NCI-H1694 treated with DMSO at 0.1 percent for 48 hours (cell line): ENCODE data around the gene MYL6.
"Not testable (repeated sequence)": the region's sequence is repeated elsewhere in the genome, so short reads cannot be mapped to it uniquely, and the experiment has no call there.

Source experiments
- DNase-seq: peaks from one replicate; lab custom pipeline; 2025; lab: John Stamatoyannopoulos, UW

The MYL6 gene

GRCh38 chr12:56156464-56157200, 1.5 kb upstream of the MYL6 start:
- not testable (repeated sequence) for DNase-seq

GRCh38 chr12:56157201-56158028, 744 bp upstream of the MYL6 start:
- DNase-seq: peak; percentile 81

GRCh38 chr12:56158926-56159461, 835 bp downstream of the MYL6 start:
- no peak for DNase-seq

- no peak for DNase-seq
Observed at GRCh38 chr12:56159482-56160192, 1.5 kb downstream of the MYL6 start.

GRCh38 chr12:56160193-56160763, 2.1 kb downstream of the MYL6 start:
- DNase-seq: no peak

- no peak for DNase-seq
Observed at GRCh38 chr12:56160894-56161689, 2.9 kb downstream of the MYL6 start.

GRCh38 chr12:56161690-56162351, 3.7 kb downstream of the MYL6 start:
- no peak for DNase-seq

- no peak for DNase-seq
Observed at GRCh38 chr12:56162468-56163290, 4.5 kb downstream of the MYL6 start.

- no peak for DNase-seq
Observed at GRCh38 chr12:56163533-56164344, 5.6 kb downstream of the MYL6 start.

GRCh38 chr12:56164345-56164729, 6.2 kb downstream of the MYL6 start:
- no peak for DNase-seq

- no peak for DNase-seq
Observed at GRCh38 chr12:56165369-56165768, 7.2 kb downstream of the MYL6 start.

GRCh38 chr12:56169229-56169759, 11.1 kb downstream of the MYL6 start:
- no peak for DNase-seq

GRCh38 chr12:56172839-56173238, 14.7 kb downstream of the MYL6 start:
- DNase-seq: no peak

- no peak for DNase-seq
Observed at GRCh38 chr12:56178347-56178746, 20.2 kb downstream of the MYL6 start.

- no peak for DNase-seq
Observed at GRCh38 chr12:56186957-56187356, 28.8 kb downstream of the MYL6 start.

- no peak for DNase-seq
Observed at GRCh38 chr12:56188131-56188777, 30.1 kb downstream of the MYL6 start.

- DNase-seq: no peak
Observed at GRCh38 chr12:56188778-56189098, 30.6 kb downstream of the MYL6 start.
